Ishikawa (cell line): ENCODE data around the gene OPTN.

Experiments
- CEBPB ChIP-seq: IDR thresholded peaks from 2 replicates; pipeline ENCODE4 v1.6.1; 2012
- CREB1 ChIP-seq: IDR thresholded peaks from 2 replicates; pipeline ENCODE4 v1.6.1; 2012; ENCODE audit warnings: low read depth
- MAX ChIP-seq: IDR thresholded peaks from 2 replicates; pipeline ENCODE4 v1.6.1; 2012
- NFIC ChIP-seq: IDR thresholded peaks from 2 replicates; pipeline ENCODE4 v1.6.1; 2012
- RAD21 ChIP-seq: IDR thresholded peaks from 2 replicates; pipeline ENCODE4 v1.6.1; 2012; ENCODE audit warnings: low read depth
- REST ChIP-seq: IDR thresholded peaks from 2 replicates; pipeline ENCODE4 v1.6.1; 2012; ENCODE audit warnings: low read depth, mild to moderate bottlenecking
- TAF1 ChIP-seq: IDR thresholded peaks from 2 replicates; pipeline ENCODE4 v1.6.1; 2012; ENCODE audit warnings: low read depth, mild to moderate bottlenecking
- TEAD4 ChIP-seq: IDR thresholded peaks from 2 replicates; pipeline ENCODE4 v1.6.1; 2012
- YY1 ChIP-seq: IDR thresholded peaks from 2 replicates; pipeline ENCODE4 v1.6.1; 2012; ENCODE audit warnings: low read depth

GRCh38 chr10:13139150-13139549 lies 39.2 kb downstream of the OPTN start:
- TF ChIP-seq MAX: no peak
- no peak for TF ChIP-seq CREB1
- no peak for TF ChIP-seq CEBPB
- no peak for TF ChIP-seq YY1
- TF ChIP-seq REST: no peak
- no peak for TF ChIP-seq RAD21
- no peak for TF ChIP-seq TEAD4
- TF ChIP-seq TAF1: no peak
- no peak for TF ChIP-seq NFIC
